Activated CD4-positive, alpha-beta T cell treated with anti-CD3 and anti-CD28 coated beads for 24 hours (primary cell): Measurements from ENCODE around the gene SMNDC1.
"Not testable (repeated sequence)": the region's sequence is repeated elsewhere in the genome, so short reads cannot be mapped to it uniquely, and the experiment has no call there.

Experiments used
- DNase-seq, 2 donors: peaks; one replicate each; pipeline ENCODE4 v3.0.0-alpha.2; 2020; ENCODE audit warnings: low read depth in 2 of 2

The SMNDC1 gene

DNA sequence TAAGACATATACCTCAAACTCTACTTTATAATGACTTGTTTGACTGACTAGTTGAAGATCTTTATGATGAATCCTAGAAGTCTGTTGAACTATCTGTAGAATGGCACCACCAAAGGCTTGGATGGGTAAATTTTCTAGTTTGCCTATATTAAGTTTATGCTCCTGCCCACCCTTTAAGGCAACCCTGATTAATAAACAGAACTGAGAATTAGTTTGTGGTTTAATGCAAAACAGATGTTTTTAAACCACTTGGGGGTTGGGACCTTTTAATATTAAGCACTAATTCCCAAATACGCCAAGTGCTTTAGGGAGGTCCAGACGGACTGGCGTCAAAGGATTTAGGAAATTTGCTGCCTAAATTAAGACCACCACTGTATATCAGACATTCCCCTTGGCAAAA, 20.5 kb downstream of the SMNDC1 start:
- DNase-seq, result no peak

GRCh38 chr10:110279407-110279986, 25.2 kb downstream of the SMNDC1 start:
- DNase-seq, result no peak

DNA sequence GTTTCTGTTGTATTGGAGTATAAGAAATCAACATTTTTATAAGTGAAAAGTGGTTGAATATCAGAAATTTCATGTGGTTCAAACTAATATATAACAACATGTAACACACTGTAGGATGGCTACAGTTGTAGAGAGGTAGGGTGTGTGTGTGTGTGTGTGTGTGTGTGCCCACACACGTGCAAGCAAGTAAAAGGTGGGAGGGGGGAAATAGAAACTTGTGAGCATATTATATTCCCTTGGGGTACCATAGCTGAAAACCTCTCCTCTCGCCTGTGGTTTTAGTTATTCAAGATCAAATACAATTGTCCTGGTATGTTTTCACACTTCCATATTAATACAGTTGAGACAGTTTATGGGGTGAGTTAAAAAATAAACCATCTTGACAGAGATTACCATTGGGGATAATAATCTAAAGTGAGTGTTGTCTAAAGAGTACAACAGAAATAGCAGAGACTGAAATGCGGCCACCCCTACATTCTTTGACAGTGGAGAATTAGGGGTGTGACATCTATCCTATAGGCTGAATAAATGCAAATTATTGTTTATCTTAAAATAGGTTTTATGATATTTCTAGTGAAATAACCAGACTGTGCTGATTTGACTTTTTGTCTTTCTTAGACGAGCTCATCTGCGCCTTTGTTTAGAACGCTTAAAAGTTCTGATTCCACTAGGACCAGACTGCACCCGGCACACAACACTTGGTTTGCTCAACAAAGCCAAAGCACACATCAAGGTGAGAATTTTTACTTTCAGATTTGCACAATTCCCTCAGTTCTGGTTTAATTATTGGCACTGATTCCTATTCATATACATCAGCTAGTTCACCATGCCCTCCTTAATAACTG, 25.9 kb downstream of the SMNDC1 start:
- no peak for DNase-seq

GRCh38 chr10:110277591-110277990, 27.1 kb downstream of the SMNDC1 start:
- no peak for DNase-seq

DNA sequence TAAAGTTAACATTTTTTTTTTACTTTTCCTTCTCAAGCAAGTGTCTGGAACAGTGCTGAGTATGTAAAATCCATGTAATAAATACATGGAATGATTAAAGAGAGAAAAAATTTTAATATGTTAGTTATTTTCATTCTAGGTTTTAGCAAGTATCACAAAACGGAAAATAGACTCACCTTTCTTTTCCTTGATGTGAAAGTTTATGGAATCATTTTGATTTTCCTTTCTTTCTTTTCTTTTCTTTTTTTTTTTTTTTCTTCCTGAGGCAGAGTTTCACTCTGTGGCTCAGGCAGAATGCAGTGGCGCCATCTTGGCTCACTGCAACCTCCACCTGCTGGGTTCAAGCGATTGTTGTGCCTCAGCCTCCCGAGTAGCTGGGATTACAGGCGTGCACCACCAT, 28.1 kb downstream of the SMNDC1 start:
- no peak for DNase-seq

- DNase-seq, result no peak
Observed at GRCh38 chr10:110275128-110275729, 29.5 kb downstream of the SMNDC1 start.

DNA sequence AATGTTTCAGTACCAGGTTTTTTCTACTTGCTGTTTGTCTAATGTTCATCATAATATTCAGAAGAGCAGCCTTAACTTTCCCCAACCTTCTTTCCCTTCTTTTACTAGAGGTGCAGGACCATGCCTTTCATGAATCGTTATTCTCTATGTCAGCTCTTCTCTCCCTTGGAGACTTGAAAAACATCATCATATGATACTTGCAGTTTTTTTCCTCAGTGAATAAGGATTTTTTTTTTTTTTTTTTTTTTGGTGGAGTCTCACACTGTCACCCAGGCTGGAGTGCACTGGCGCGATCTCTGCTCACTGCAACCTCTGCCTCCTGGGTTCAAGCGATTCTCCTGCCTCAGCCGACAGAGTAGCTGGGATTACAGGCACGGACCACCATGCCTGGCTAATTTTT, 30.1 kb downstream of the SMNDC1 start:
- no peak for DNase-seq

DNA sequence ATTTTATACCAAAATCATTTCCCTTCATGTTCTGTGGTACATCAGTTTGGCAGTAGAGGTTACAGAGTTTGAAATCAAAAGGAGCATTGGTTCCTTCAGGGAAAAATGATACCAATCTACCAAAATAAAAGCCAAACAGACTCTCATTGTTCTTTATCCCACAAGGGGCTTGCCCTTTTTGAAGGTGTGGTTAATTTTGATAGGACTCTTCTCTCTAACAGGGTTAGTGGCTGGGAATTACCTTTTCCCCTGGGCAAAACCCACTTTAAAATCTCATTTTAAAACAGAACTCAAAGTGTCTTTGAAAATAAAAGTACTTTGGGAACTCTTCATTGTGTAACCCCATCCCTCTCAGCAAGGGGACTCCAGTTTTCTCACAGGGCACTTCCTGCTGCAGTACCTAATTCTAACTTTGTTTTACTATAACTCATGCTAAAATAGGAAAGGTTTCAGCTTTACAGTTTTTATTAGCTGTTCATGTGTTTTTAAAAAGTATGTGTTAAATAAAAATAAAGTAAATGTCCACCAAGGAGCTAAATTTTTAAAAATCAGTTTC, 30.6 kb downstream of the SMNDC1 start:
- DNase-seq, result no peak

DNA sequence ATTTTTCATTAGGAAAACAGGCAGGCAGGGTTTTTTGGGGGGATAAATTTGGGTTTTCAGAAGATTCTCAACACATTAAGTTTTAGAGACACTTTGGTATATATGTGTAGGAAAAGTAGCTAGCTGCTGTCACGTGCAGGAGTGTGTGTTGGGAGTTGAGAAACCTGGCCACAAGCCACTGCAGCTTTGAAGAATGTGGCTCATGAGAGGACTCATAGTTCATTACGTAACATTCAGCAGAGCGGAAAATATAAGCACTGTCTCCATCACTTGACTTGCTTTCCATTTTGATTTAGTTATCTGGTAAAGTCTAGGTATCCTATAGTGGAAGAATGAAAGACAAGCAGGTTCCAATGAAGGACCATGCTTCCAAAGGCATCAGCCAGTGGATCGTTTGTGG, 31.2 kb downstream of the SMNDC1 start:
- no peak for DNase-seq

GRCh38 chr10:110272995-110273394, 31.7 kb downstream of the SMNDC1 start:
- not testable (repeated sequence) for DNase-seq

DNA sequence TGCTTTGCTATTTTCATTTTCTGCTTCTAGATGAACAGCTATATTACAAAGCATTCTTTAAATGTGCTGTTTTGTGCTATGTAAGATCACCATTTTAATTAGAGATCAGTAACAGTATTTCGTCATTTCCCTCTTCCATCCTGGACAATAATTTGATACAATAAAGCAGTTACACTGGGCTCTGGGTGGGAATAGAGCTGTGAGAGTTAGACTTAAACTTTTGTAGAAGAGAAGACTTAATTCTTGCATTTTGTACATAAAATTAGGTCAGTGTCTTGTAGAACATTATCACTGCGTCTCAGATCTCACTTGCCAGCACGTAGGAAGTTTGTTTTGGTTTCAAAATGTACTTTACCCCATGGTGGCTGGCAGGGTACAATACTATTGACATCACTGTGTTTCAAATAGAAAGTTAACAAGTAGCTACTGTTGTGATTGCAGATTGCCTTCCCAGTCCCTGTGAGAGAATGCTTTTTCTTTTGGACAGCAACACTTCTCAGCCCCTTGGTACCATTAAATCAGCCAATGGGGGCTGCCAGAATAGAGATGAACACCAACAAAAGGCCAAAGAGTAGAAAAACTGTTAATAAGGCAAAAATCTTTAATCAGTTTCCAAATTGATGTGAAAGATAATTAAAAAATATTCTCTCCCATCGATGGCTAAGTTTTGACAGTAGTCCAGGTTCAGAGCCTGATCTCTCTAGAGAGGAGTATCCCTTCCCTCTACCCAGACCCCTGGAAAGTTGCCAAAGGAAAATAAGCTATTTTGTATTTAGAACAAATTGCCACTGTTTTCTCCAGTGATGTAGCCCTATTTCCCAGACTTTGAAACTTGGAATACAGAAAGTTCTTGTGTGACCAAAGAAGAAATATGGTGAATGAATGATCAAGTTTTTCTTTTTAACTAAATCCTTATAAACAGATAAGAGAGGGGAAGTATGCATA, 35.1 kb downstream of the SMNDC1 start:
- no peak for DNase-seq

GRCh38 chr10:110268971-110269370, 35.7 kb downstream of the SMNDC1 start:
- no peak for DNase-seq

GRCh38 chr10:110268442-110268841, 36.3 kb downstream of the SMNDC1 start:
- no peak for DNase-seq

- DNase-seq, result no peak
Observed at GRCh38 chr10:110267276-110267675, 37.4 kb downstream of the SMNDC1 start.

- no peak for DNase-seq
Observed at GRCh38 chr10:110265573-110266193, 39.0 kb downstream of the SMNDC1 start.

- no peak for DNase-seq
Observed at GRCh38 chr10:110263164-110263563, 41.6 kb downstream of the SMNDC1 start.

DNA sequence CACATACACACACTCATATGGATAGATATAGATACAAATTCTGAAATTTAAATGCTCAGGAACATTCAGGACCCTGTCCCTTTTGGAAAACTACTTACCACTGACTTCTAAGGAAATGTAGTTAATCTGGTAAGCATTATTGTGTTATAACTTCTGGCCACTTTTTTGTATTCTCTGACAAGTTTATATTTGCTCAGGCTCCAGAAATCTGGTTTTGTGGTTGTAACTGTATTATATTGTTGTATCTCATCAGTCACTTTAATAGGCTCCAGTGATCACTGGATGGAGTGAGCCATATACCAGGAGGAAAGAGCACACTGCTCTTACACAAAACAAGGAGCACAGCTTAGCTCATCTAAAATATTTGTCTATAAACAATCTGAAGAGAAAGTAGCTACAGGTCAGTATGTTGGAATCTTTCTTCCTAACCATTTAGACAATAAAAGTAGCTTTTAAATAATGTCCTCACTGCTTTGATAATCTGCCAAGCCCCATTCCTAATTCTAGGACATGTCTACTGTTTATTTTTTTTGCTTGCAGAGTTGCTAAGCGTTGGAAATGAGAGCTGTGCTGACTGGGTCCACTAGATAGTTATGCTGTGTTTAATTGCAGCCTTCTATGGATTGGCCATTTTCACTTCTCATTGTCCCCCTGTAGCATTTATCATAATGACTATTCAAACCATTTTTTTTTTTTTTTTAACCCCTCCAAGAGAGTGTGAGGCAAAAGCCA, 43.8 kb downstream of the SMNDC1 start:
- no peak for DNase-seq

- DNase-seq, result no peak
Observed at GRCh38 chr10:110259317-110259716, 45.4 kb downstream of the SMNDC1 start.

GRCh38 chr10:110258542-110258941, 46.2 kb downstream of the SMNDC1 start:
- DNase-seq, result no peak

DNA sequence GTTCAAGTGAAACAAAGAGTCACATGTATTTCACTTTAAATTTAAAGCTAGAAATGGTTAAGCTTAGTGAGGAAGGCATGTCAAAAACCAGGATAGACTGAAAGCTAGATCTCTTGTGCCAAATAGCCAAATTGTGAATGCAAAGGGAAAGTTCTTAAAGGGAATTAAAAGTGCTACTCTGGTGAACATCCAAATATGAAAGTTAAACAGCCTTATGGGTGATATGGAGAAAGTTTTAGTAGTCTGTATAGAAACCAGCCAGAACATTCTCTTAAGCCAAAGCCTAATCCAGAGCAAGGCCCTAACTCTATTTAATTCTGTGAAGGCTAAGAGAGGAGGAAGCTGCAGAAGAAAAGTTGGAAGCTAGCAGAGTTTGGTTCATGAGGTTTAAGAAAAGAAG, 50.3 kb downstream of the SMNDC1 start:
- DNase-seq, result no peak
